ENCODE measurements around the gene KIF16B. TPM values are rescaled to one million over a fixed set of nuclear protein-coding genes. Genes with fewer than 3 reads are reported as not detected.

Gene KIF16B
- total and polyA plus RNA-seq, 10 of the 15 experiments (the other 5 are each of a cell fraction or from before 2014, with no cell fraction given), result 0.21 to 5.2 (median 3.0) TPM

- Histone ChIP-seq H4K20me1 (ENCODE audit: control insufficient read depth, insufficient read depth) (no peaks in the 10 kb centered on the region), H3K27me3 (replicated peaks in 1 of 2; ENCODE audit: control insufficient read depth in 2 of 2, insufficient read depth in 2 of 2, low read length in 1 of 2) (no peaks in the 10 kb centered on the region), H3K27ac (ENCODE audit: control insufficient read depth, insufficient read depth) (no peak overlapping the region), H3K4me3 (no peak overlapping the region), H3K4me1 (ENCODE audit: control insufficient read depth, insufficient read depth, low read length) (no peaks in the 10 kb centered on the region), H2AFZ (ENCODE audit: control insufficient read depth, low read depth, low read length) (no peak overlapping the region), H3K9me3 (replicated peaks; ENCODE audit: control insufficient read depth, insufficient read depth, low read length) (no peaks in the 10 kb centered on the region), H3K79me2 (ENCODE audit: control insufficient read depth, insufficient read depth, low read length) (no peaks in the 10 kb centered on the region), H3K9ac (ENCODE audit: control insufficient read depth, insufficient read depth, low read length) (no peak overlapping the region), H3K4me2 (ENCODE audit: control insufficient read depth, insufficient read depth) (no peak overlapping the region), H3K36me3 (ENCODE audit: control insufficient read depth in 2 of 2, insufficient read depth in 2 of 2, low read length in 1 of 2) (no peaks in the 10 kb centered on the region)
- CTCF ChIA-PET, result interaction anchor here (1.6 kb wide), 1 partner anchor 15 kb away, joined by 6 read pairs; no protein-coding TSS in a partner anchor
- FAIRE-seq (no peak), ATAC-seq (no peak), DNase-seq (ENCODE audit: low read depth, low spot score) (no peak)
- in situ Hi-C loops (cut with MboI), result loop anchor here (5.0 kb wide), 1 partner anchor 246 kb away; no protein-coding TSS in a partner anchor
- POLR2A ChIA-PET, result no interaction called here
- TF ChIP-seq PML (IDR thresholded peaks at IDR 0.05; ENCODE audit: low read length) (no peak), STAT3 (IDR thresholded peaks at IDR 0.05; ENCODE audit: low read depth, low read length) (no peak), NFXL1 (IDR thresholded peaks at IDR 0.05; ENCODE audit: borderline replicate concordance) (no peak), BHLHE40 (IDR thresholded peaks at IDR 0.05; ENCODE audit: borderline replicate concordance in 1 of 2, low read depth in 2 of 2, low read length in 1 of 2) (no peak), FOXK2 (IDR thresholded peaks at IDR 0.05) (no peak), MEF2A (IDR thresholded peaks at IDR 0.05; ENCODE audit: insufficient read depth, low read depth, low read length) (no peak), SMAD1 (IDR thresholded peaks at IDR 0.05; ENCODE audit: low read depth, partially characterized antibody) (no peak), SKIL (IDR thresholded peaks at IDR 0.05; ENCODE audit: low read depth, poor library complexity, severe bottlenecking) (no peak), RCOR1 (conservative IDR thresholded peaks at IDR 0.05; ENCODE audit: low read depth, low read length) (no peak)
- 5% methylated on average over 1 of the region's 1 CpG for WGBS (ENCODE audit: insufficient coverage, insufficient replicate concordance, low lambda C conversion rate, missing lambda C conversion rate)
- SMC1A ChIA-PET (ENCODE audit: uncharacterized antibody, unreplicated experiment), result interaction anchor here (0.6 to 2.2 kb wide), 3 partner anchors 20 to 305 kb away, joined by 3 to 10 read pairs (median 3); no protein-coding TSS in a partner anchor
- BruUV-seq (replicated peaks), result no TSS peak
- intact Hi-C loops (cut with micrococcal nuclease; ENCODE audit: unreplicated experiment), result no loop called here
- RAD21 ChIA-PET (ENCODE audit: unreplicated experiment), result no interaction called here
These were observed 56.5 kb downstream of the KIF16B start for GRCh38 chr20:16516794-16517193.

Data from GM12878 (cell line).